Measurements from ENCODE around the gene PHETA1. TPM values are rescaled to one million over a fixed set of nuclear protein-coding genes. Genes with fewer than 3 reads are reported as not detected.

Gene PHETA1
- total and polyA plus RNA-seq, 2 of the 13 experiments (the other 11 are each of a cell fraction or from before 2014, with no cell fraction given): 11.3 to 20.8 TPM

DNA sequence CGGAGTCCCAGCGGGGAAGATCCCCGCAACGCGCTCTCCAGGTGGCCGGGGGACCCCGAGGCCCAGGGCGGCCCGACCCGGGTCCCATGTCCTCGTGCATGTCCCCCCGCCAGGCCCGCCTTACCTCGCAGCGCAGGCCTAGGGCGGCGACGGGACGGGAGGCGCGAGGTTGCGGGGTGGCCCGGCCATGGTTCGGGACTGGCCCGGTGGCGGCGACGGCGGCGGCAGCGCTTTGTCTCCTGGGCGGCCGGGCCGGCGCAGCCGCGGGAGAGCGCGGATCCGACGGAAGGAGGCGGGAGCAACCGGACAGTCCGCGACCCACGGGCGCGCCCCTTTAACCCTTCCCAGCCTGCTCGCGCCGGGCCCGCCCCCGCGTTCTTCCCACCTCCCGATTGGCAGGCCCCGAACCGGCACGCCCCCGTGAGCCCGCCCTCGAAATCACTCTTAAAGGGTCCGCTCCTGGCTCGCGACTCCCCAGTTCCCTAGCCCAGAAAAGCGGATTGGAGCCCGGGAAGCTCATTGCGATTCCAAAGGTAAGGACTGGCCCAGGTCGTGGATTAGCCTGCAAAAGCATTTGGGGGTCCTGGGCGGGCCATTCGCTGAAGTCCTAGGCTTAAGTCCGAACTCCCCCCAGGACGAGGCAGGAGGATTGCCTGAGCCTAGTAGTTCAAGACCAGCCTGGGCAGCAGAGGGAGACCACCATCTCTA, at the start of gene PHETA1 (continued):
- TF ChIP-seq, protein P1, sequence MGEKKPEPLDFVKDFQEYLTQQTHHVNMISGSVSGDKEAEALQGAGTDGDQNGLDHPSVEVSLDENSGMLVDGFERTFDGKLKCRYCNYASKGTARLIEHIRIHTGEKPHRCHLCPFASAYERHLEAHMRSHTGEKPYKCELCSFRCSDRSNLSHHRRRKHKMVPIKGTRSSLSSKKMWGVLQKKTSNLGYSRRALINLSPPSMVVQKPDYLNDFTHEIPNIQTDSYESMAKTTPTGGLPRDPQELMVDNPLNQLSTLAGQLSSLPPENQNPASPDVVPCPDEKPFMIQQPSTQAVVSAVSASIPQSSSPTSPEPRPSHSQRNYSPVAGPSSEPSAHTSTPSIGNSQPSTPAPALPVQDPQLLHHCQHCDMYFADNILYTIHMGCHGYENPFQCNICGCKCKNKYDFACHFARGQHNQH (CRISPR knock-in tag; IDR thresholded peaks at IDR 0.05): peak; percentile 57; the same call in 1 of the 2 replicates
- TF ChIP-seq ZNF607 (CRISPR knock-in tag; IDR thresholded peaks at IDR 0.05; ENCODE audit: borderline replicate concordance) (no peak), ZNF543 (CRISPR knock-in tag; IDR thresholded peaks at IDR 0.05) (no peak), CBX5 (CRISPR knock-in tag; IDR thresholded peaks at IDR 0.05; ENCODE audit: borderline replicate concordance) (no peak), HMGA1 (CRISPR knock-in tag; conservative IDR thresholded peaks at IDR 0.05) (no peak), TAF1 (CRISPR knock-in tag; IDR thresholded peaks at IDR 0.05) (peak; percentile 75), CBFB (CRISPR knock-in tag; IDR thresholded peaks at IDR 0.05) (peak; percentile 41; the same call in 1 of the 2 replicates), ZNF563 (CRISPR knock-in tag; IDR thresholded peaks at IDR 0.05) (peak; percentile 74; the same call in 1 of the 2 replicates), FIP1L1 (IDR thresholded peaks at IDR 0.05; ENCODE audit: borderline replicate concordance, insufficient read depth, low read depth, low read length) (no peak), ISX (CRISPR knock-in tag; conservative IDR thresholded peaks at IDR 0.05) (no peak), ZSCAN22 (CRISPR knock-in tag; IDR thresholded peaks at IDR 0.05) (no peak), ZFP90 (CRISPR knock-in tag; IDR thresholded peaks at IDR 0.05; ENCODE audit: borderline replicate concordance) (no peak; the same call in 1 of the 2 replicates), HNRNPL (IDR thresholded peaks at IDR 0.05; ENCODE audit: low read depth, low read length) (no peak), ZFAT (CRISPR knock-in tag; conservative IDR thresholded peaks at IDR 0.05) (no peak)
- TF ChIP-seq, protein P2, sequence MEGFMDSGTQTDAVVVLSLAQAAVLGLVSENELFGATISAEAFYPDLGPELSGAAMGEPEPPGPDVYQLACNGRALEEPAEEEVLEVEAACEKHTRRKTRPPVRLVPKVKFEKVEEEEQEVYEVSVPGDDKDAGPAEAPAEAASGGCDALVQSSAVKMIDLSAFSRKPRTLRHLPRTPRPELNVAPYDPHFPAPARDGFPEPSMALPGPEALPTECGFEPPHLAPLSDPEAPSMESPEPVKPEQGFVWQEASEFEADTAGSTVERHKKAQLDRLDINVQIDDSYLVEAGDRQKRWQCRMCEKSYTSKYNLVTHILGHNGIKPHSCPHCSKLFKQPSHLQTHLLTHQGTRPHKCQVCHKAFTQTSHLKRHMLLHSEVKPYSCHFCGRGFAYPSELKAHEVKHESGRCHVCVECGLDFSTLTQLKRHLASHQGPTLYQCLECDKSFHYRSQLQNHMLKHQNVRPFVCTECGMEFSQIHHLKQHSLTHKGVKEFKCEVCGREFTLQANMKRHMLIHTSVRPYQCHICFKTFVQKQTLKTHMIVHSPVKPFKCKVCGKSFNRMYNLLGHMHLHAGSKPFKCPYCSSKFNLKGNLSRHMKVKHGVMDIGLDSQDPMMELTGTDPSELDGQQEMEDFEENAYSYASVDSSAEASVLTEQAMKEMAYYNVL (CRISPR knock-in tag; IDR thresholded peaks at IDR 0.05; ENCODE audit: borderline replicate concordance): no peak
- TF ChIP-seq, protein P3, sequence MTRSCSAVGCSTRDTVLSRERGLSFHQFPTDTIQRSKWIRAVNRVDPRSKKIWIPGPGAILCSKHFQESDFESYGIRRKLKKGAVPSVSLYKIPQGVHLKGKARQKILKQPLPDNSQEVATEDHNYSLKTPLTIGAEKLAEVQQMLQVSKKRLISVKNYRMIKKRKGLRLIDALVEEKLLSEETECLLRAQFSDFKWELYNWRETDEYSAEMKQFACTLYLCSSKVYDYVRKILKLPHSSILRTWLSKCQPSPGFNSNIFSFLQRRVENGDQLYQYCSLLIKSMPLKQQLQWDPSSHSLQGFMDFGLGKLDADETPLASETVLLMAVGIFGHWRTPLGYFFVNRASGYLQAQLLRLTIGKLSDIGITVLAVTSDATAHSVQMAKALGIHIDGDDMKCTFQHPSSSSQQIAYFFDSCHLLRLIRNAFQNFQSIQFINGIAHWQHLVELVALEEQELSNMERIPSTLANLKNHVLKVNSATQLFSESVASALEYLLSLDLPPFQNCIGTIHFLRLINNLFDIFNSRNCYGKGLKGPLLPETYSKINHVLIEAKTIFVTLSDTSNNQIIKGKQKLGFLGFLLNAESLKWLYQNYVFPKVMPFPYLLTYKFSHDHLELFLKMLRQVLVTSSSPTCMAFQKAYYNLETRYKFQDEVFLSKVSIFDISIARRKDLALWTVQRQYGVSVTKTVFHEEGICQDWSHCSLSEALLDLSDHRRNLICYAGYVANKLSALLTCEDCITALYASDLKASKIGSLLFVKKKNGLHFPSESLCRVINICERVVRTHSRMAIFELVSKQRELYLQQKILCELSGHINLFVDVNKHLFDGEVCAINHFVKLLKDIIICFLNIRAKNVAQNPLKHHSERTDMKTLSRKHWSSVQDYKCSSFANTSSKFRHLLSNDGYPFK (CRISPR knock-in tag; IDR thresholded peaks at IDR 0.05; ENCODE audit: borderline replicate concordance): no peak
- TF ChIP-seq, protein P4, sequence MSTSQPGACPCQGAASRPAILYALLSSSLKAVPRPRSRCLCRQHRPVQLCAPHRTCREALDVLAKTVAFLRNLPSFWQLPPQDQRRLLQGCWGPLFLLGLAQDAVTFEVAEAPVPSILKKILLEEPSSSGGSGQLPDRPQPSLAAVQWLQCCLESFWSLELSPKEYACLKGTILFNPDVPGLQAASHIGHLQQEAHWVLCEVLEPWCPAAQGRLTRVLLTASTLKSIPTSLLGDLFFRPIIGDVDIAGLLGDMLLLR (CRISPR knock-in tag; IDR thresholded peaks at IDR 0.05): no peak; the same call in 1 of the 2 replicates
- TF ChIP-seq, protein P5, sequence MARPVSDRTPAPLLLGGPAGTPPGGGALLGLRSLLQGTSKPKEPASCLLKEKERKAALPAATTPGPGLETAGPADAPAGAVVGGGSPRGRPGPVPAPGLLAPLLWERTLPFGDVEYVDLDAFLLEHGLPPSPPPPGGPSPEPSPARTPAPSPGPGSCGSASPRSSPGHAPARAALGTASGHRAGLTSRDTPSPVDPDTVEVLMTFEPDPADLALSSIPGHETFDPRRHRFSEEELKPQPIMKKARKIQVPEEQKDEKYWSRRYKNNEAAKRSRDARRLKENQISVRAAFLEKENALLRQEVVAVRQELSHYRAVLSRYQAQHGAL (CRISPR knock-in tag; IDR thresholded peaks at IDR 0.05; ENCODE audit: not compliant biosample characterization): no peak
- TF ChIP-seq, protein P6, sequence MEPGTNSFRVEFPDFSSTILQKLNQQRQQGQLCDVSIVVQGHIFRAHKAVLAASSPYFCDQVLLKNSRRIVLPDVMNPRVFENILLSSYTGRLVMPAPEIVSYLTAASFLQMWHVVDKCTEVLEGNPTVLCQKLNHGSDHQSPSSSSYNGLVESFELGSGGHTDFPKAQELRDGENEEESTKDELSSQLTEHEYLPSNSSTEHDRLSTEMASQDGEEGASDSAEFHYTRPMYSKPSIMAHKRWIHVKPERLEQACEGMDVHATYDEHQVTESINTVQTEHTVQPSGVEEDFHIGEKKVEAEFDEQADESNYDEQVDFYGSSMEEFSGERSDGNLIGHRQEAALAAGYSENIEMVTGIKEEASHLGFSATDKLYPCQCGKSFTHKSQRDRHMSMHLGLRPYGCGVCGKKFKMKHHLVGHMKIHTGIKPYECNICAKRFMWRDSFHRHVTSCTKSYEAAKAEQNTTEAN (CRISPR knock-in tag; conservative IDR thresholded peaks at IDR 0.05): peak; percentile 58; the same call in 1 of the 2 replicates
